Mesendoderm (in vitro differentiated cells): Measurements from ENCODE around the gene INO80B.
"Not testable (repeated sequence)": the region's sequence is repeated elsewhere in the genome, so short reads cannot be mapped to it uniquely, and the experiment has no call there.

Experiments used
- DNase-seq: peaks from one replicate; pipeline ENCODE4 v3.0.0; 2013
- H2AK5ac ChIP-seq: 2 replicates; pipeline ENCODE4 v1.6.1; 2013; ENCODE audit warnings: low read length, inconsistent platforms
- H2BK120ac ChIP-seq: 2 replicates; pipeline ENCODE4 v1.6.1; 2013; ENCODE audit warnings: low read depth, mild to moderate bottlenecking, low read length, moderate library complexity, mixed read lengths
- H2BK15ac ChIP-seq: replicated peaks from 2 replicates; pipeline ENCODE4 v1.6.1; 2013; ENCODE audit warnings: low read depth, mild to moderate bottlenecking, moderate library complexity
- H2BK5ac ChIP-seq: 2 replicates; pipeline ENCODE4 v1.6.1; 2013; ENCODE audit warnings: low read length, inconsistent platforms
- H3K18ac ChIP-seq: 2 replicates; pipeline ENCODE4 v1.6.1; 2013; ENCODE audit warnings: mild to moderate bottlenecking, low read length, mixed read lengths
- H3K23ac ChIP-seq: one replicate; pipeline ENCODE4 v1.6.1; 2013; ENCODE audit warnings: low read length
- H3K27ac ChIP-seq: 2 replicates; pipeline ENCODE4 v1.5.1; 2013; ENCODE audit warnings: low read depth, mild to moderate bottlenecking, inconsistent platforms, low read length, moderate library complexity
- H3K27me3 ChIP-seq: 2 replicates; pipeline ENCODE4 v1.6.1; 2013; ENCODE audit warnings: low read length, control low read depth, mild to moderate bottlenecking, inconsistent platforms; ENCODE audit not compliant: insufficient read depth, poor library complexity
- H3K36me3 ChIP-seq: 2 replicates; pipeline ENCODE4 v1.6.1; 2013; ENCODE audit warnings: low read length, inconsistent platforms; ENCODE audit not compliant: control insufficient read depth, insufficient read depth
- H3K4ac ChIP-seq: one replicate; pipeline ENCODE4 v1.6.1; 2013; ENCODE audit warnings: low read depth, mild to moderate bottlenecking, low read length, moderate library complexity
- H3K4me1 ChIP-seq: 2 replicates; pipeline ENCODE4 v1.6.1; 2013; ENCODE audit warnings: low read depth, low read length, inconsistent platforms; ENCODE audit not compliant: control insufficient read depth
- H3K4me2 ChIP-seq: 2 replicates; pipeline ENCODE4 v1.6.1; 2013; ENCODE audit warnings: low read length
- H3K4me3 ChIP-seq: 2 replicates; pipeline ENCODE4 v1.5.1; 2013; ENCODE audit warnings: mild to moderate bottlenecking, low read length
- H3K56ac ChIP-seq: one replicate; pipeline ENCODE4 v1.6.1; 2013; ENCODE audit warnings: low read length
- H3K79me1 ChIP-seq: 2 replicates; pipeline ENCODE4 v1.6.1; 2013; ENCODE audit warnings: low read length, inconsistent platforms
- H3K79me2 ChIP-seq: 2 replicates; pipeline ENCODE4 v1.6.1; 2013; ENCODE audit warnings: mild to moderate bottlenecking, low read length; ENCODE audit not compliant: control insufficient read depth, insufficient read depth
- H3K9ac ChIP-seq: 2 replicates; pipeline ENCODE4 v1.6.1; 2013; ENCODE audit warnings: low read length, inconsistent platforms
- H4K5ac ChIP-seq: one replicate; pipeline ENCODE4 v1.6.1; 2013; ENCODE audit warnings: low read length
- H4K8ac ChIP-seq: one replicate; pipeline ENCODE4 v1.6.1; 2013; ENCODE audit warnings: low read depth, mild to moderate bottlenecking, control low read depth, low read length, moderate library complexity
- WGBS: extraction: QIAGEN DNeasy Blood & Tissue Kit; methylation state at CpG from one replicate; pipeline ENCODE4 v1.1.7; 2013; ENCODE audit warnings: low lambda C conversion rate, missing lambda C conversion rate; ENCODE audit not compliant: insufficient coverage; ENCODE audit errors: extremely low coverage; 5-methylcytosine and 5-hydroxymethylcytosine counted together

The INO80B gene

DNA sequence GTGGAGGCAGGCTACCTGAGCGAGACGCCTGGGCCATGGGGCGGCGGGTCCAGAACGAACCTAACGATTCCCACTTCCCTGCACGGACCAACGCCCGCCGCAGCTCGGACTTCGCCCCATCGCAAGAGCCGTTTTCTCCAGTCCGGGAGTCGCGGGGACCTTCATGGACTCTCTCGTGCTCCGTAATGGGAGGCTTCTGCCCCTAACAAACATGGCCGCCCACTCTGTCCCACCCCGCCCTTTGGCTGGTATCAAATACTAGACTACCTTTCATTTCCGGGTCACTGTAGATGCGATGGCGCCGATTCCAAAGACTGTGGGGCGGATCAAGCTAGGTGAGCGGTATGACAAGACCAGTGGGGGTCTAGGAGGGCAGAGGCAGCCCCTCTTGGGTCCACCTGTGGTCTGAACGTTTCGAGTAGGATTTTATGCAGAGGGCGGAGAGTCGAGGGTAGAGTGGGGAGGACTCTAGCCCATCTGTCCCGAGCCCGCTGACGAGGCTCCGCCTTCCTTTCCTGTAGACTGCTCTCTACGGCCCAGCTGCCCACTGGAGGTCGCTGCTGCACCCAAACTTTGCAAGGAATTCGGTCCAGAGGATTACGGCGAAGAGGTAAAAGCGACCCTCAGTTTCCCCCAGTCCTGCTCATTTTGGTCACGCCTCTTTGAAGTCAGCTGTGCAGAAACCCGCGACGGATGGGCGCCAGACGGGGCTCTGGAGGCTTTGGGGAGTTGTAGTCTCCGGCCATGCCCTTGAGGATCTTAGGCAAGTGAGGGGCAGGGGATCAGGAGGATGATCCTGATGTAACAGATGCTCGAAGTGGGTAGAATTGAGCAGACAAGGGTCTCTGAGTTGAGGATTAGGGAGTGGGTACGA, 28.2 kb downstream of the INO80B start, which contains the start of the genes CCDC142 and TTC31:
Gene CCDC142, minus strand, starts transcription at position 198 of the 874 bp plus-strand sequence. Its CDS starts 161 bp downstream, at position 37.
Gene TTC31, plus strand, starts transcription at position 281 of the 874 bp plus-strand sequence. Its CDS starts 15 bp downstream, at position 296.
- Histone ChIP-seq H3K79me2 (no peaks in the 10 kb centered on the region), H3K18ac (peak within 1 kb of the TSS; percentile 55), H2AK5ac (no peak within 1 kb of the TSS), H4K8ac (peak within 1 kb of the TSS; percentile 83), H3K79me1 (peaks cover 12% of the 10 kb centered on the region), H2BK15ac (no peak within 1 kb of the TSS), H3K9ac (peak within 1 kb of the TSS; percentile 84), H3K27me3 (no peaks in the 10 kb centered on the region), H4K5ac (no peak within 1 kb of the TSS), H3K4me3 (peak within 1 kb of the TSS; percentile 75), H2BK120ac (no peak within 1 kb of the TSS), H2BK5ac (peak within 1 kb of the TSS; percentile 86), H3K4ac (peak within 1 kb of the TSS; percentile 5), H3K23ac (peak within 1 kb of the TSS; percentile 2), H3K4me1 (no peaks in the 10 kb centered on the region), H3K4me2 (peak within 1 kb of the TSS; percentile 99), H3K56ac (peak within 1 kb of the TSS; percentile 94), H3K27ac (peak within 1 kb of the TSS; percentile 62), H3K36me3 (peaks cover 3% of the 10 kb centered on the region)
- no CpG with 5 or more reads among the region's 50 CpGs for WGBS
- DNase-seq, result peak; percentile 98

- not testable (repeated sequence) for H4K5ac ChIP-seq, H3K18ac ChIP-seq, H2BK15ac ChIP-seq, H2BK5ac ChIP-seq, H3K27me3 ChIP-seq, H3K27ac ChIP-seq, H4K8ac ChIP-seq, H3K23ac ChIP-seq, H3K4ac ChIP-seq, H3K4me1 ChIP-seq, DNase-seq, H3K36me3 ChIP-seq, H3K79me2 ChIP-seq, H2AK5ac ChIP-seq, H2BK120ac ChIP-seq
- H3K4me3 ChIP-seq, result peak overlapping the region; percentile 23
- H3K4me2 ChIP-seq, result peak overlapping the region; percentile 52
- peak overlapping the region; percentile 63 for H3K9ac ChIP-seq
- H3K79me1 ChIP-seq, result peaks cover 12% of the 10 kb centered on the region
- H3K56ac ChIP-seq, result peak overlapping the region; percentile 71
- WGBS, result no CpG with 5 or more reads among the region's 19 CpGs
Observed at GRCh38 chr2:74483675-74484164, 28.8 kb downstream of the INO80B start.

DNA sequence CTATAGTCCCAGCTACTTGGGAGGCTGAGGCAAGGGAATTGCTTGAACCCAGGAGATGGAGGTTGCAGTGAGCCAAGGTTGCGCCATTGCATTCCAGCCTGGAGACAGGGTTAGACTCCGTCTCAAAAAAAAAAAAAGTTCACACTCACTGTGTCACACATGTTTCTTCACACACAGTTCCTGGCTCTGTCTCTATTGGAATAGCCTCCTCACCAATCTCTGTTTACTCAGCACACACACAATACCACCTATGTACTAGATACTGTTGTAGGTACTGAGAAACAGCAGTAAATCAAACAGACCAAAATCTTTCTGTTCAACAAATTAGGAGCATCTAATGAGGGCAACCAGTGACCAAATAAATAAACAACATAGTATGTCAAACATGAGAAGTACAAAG, 31.3 kb downstream of the INO80B start:
- Histone ChIP-seq H3K23ac (no peak overlapping the region), H3K27me3 (no peaks in the 10 kb centered on the region), H3K4me3 (no peak overlapping the region), H4K8ac (no peak overlapping the region), H2BK5ac (no peak overlapping the region), H3K4me1 (no peaks in the 10 kb centered on the region), H3K56ac (no peak overlapping the region), H3K79me2 (no peaks in the 10 kb centered on the region), H3K9ac (no peak overlapping the region), H2AK5ac (no peak overlapping the region), H4K5ac (no peak overlapping the region), H3K18ac (no peak overlapping the region), H3K36me3 (peaks cover 2% of the 10 kb centered on the region), H3K4ac (no peak overlapping the region), H3K27ac (no peak overlapping the region), H3K4me2 (no peak overlapping the region), H2BK120ac (no peak overlapping the region), H3K79me1 (peaks cover 7% of the 10 kb centered on the region), H2BK15ac (no peak overlapping the region)
- WGBS, result no CpG with 5 or more reads among the region's 2 CpGs
- no peak for DNase-seq

- Histone ChIP-seq H3K79me2 (no peaks in the 10 kb centered on the region), H3K4me3 (no peak overlapping the region), H2BK5ac (no peak overlapping the region), H3K79me1 (no peaks in the 10 kb centered on the region), H3K56ac (no peak overlapping the region), H3K27me3 (no peaks in the 10 kb centered on the region), H3K4me1 (no peaks in the 10 kb centered on the region), H4K5ac (no peak overlapping the region), H3K9ac (no peak overlapping the region), H3K27ac (no peak overlapping the region), H3K4me2 (no peak overlapping the region), H3K4ac (no peak overlapping the region), H3K36me3 (peaks cover 8% of the 10 kb centered on the region), H3K23ac (no peak overlapping the region), H4K8ac (no peak overlapping the region), H2BK15ac (no peak overlapping the region), H2AK5ac (no peak overlapping the region), H3K18ac (no peak overlapping the region), H2BK120ac (no peak overlapping the region)
- DNase-seq, result no peak
- no CpG with 5 or more reads among the region's 9 CpGs for WGBS
Observed at GRCh38 chr2:74488643-74489481, 34.0 kb downstream of the INO80B start.

- no peak overlapping the region for H2BK5ac ChIP-seq
- H4K5ac ChIP-seq, result no peak overlapping the region
- H2AK5ac ChIP-seq, result no peak overlapping the region
- no peak overlapping the region for H4K8ac ChIP-seq
- H3K4me1 ChIP-seq, result no peaks in the 10 kb centered on the region
- no peak overlapping the region for H3K23ac ChIP-seq
- H3K4me2 ChIP-seq, result no peak overlapping the region
- H3K4me3 ChIP-seq, result no peak overlapping the region
- no peaks in the 10 kb centered on the region for H3K79me2 ChIP-seq
- no peak for DNase-seq
- no peak overlapping the region for H2BK120ac ChIP-seq
- H3K18ac ChIP-seq, result no peak overlapping the region
- no peaks in the 10 kb centered on the region for H3K79me1 ChIP-seq
- no peak overlapping the region for H2BK15ac ChIP-seq
- no peak overlapping the region for H3K27ac ChIP-seq
- no peak overlapping the region for H3K56ac ChIP-seq
- no CpG with 5 or more reads among the region's 9 CpGs for WGBS
- H3K36me3 ChIP-seq, result peaks cover 8% of the 10 kb centered on the region
- H3K9ac ChIP-seq, result no peak overlapping the region
- no peaks in the 10 kb centered on the region for H3K27me3 ChIP-seq
- no peak overlapping the region for H3K4ac ChIP-seq
Observed at GRCh38 chr2:74489906-74490305, 35.0 kb downstream of the INO80B start.
